Liver (tissue), 9 donors: ENCODE measurements around the gene ARHGAP27. TPM values are rescaled to one million over a fixed set of nuclear protein-coding genes. Genes with fewer than 3 reads are reported as not detected.
"Not testable (repeated sequence)": the region's sequence is repeated elsewhere in the genome, so short reads cannot be mapped to it uniquely, and the experiment has no call there.

Source experiments
- DNase-seq: peaks from one replicate; pipeline ENCODE4 v3.0.0-alpha.2; 2017; ENCODE audit warnings: low spot score
- H3K27ac ChIP-seq, 2 donors: one replicate each; pipeline ENCODE4 v1.7.0; 2013; ENCODE audit warnings: inconsistent platforms in 2 of 2, low read length in 2 of 2, control low read depth in 1 of 2, low read depth in 1 of 2, mild to moderate bottlenecking in 1 of 2
- H3K27me3 ChIP-seq, 4 donors: one replicate each; pipeline versions ENCODE4 v1.6.1 to v1.7.0; 2013; ENCODE audit warnings: low read length in 3 of 4, inconsistent platforms in 1 of 4, mild to moderate bottlenecking in 1 of 4, moderate library complexity in 1 of 4; ENCODE audit not compliant: control insufficient read depth in 4 of 4, insufficient read depth in 4 of 4
- H3K36me3 ChIP-seq, 4 donors: one replicate each; pipeline versions ENCODE4 v1.6.1 to v1.7.0; 2013; ENCODE audit warnings: low read length in 3 of 4, mild to moderate bottlenecking in 3 of 4, low read depth in 1 of 4, moderate library complexity in 1 of 4; ENCODE audit not compliant: control insufficient read depth in 4 of 4, insufficient read depth in 3 of 4
- H3K4me1 ChIP-seq, 4 donors: one replicate each; pipeline versions ENCODE4 v1.6.1 to v1.7.0; 2013; ENCODE audit warnings: low read length in 3 of 4, mild to moderate bottlenecking in 3 of 4, moderate library complexity in 1 of 4; ENCODE audit not compliant: control insufficient read depth in 4 of 4, insufficient read depth in 4 of 4
- H3K4me3 ChIP-seq, 3 donors: one replicate each; pipeline versions ENCODE4 v1.6.1 to v1.7.0; 2013; ENCODE audit warnings: low read length in 3 of 3, control low read depth in 1 of 3, low read depth in 1 of 3, mild to moderate bottlenecking in 1 of 3
- H3K9ac ChIP-seq, 2 donors: one replicate each; pipeline ENCODE4 v1.7.0; 2013; ENCODE audit warnings: low read length in 2 of 2, mild to moderate bottlenecking in 2 of 2, moderate library complexity in 2 of 2, control low read depth in 1 of 2, low read depth in 1 of 2
- H3K9me3 ChIP-seq, 4 donors: one replicate each; pipeline versions ENCODE4 v1.6.1 to v1.7.0; 2013; ENCODE audit warnings: low read length in 3 of 4; ENCODE audit not compliant: control insufficient read depth in 4 of 4
- EGR1 ChIP-seq, 2 donors: IDR thresholded peaks; 2 replicates each; pipeline ENCODE4 v1.6.1; 2016 to 2018; ENCODE audit warnings: antibody characterized with exemption in 2 of 2, low read depth in 2 of 2
- FOXA2 ChIP-seq: IDR thresholded peaks from 2 replicates; pipeline ENCODE4 v1.6.1; 2016; ENCODE audit warnings: antibody characterized with exemption
- GABPA ChIP-seq, 2 donors: IDR thresholded peaks in 1 of 2; conservative IDR thresholded peaks in 1 of 2; 2 replicates each; pipeline ENCODE4 v1.6.1; 2016; ENCODE audit warnings: antibody characterized with exemption in 2 of 2, mild to moderate bottlenecking in 1 of 2, moderate library complexity in 1 of 2
- HNF4G ChIP-seq: IDR thresholded peaks from 2 replicates; pipeline ENCODE4 v1.6.1; 2016; ENCODE audit warnings: antibody characterized with exemption
- RAD21 ChIP-seq, 2 donors: IDR thresholded peaks; 2 replicates each; pipeline ENCODE4 v1.6.1; 2016; ENCODE audit warnings: antibody characterized with exemption in 2 of 2, mild to moderate bottlenecking in 2 of 2
- RXRA ChIP-seq, 2 donors: IDR thresholded peaks; 2 replicates each; pipeline ENCODE4 v1.6.1; 2017 to 2018; ENCODE audit warnings: antibody characterized with exemption in 2 of 2, mild to moderate bottlenecking in 1 of 2
- TAF1 ChIP-seq: conservative IDR thresholded peaks from 2 replicates; pipeline ENCODE4 v1.6.1; 2016; ENCODE audit warnings: antibody characterized with exemption, mild to moderate bottlenecking
- YY1 ChIP-seq: IDR thresholded peaks from 2 replicates; pipeline ENCODE4 v1.6.1; 2016; ENCODE audit warnings: antibody characterized with exemption, mild to moderate bottlenecking
- WGBS: extraction: QIAGEN DNeasy Blood & Tissue Kit; methylation state at CpG from one replicate; pipeline ENCODE4 v1.1.7; 2013; 5-methylcytosine and 5-hydroxymethylcytosine counted together
- polyA plus RNA-seq, 2 donors: library from polyadenylated mRNA; stranded (reverse) in 1 of 2; unstranded in 1 of 2; fragments of 200-250 nt in 1 of 2; fragments of >200 nt in 1 of 2; fragmentation: Nextera tagmentation in 1 of 2; extraction: Ambion mirVana in 1 of 2; gene quantifications; one replicate each; pipeline versions ENCODE4 v1.2.1 to v1.2.3, GENCODE V29; 2013 to 2015
- total RNA-seq, 2 donors: library from RNA; depleted of rRNA; stranded (reverse); fragments of >200 nt; gene quantifications; one replicate each; pipeline ENCODE4 v1.2.3, GENCODE V29; 2014
- TF ChIP-seq, protein P1 (sequence below): IDR thresholded peaks from 2 replicates; pipeline ENCODE4 v1.6.1; 2016; ENCODE audit warnings: antibody characterized with exemption, mild to moderate bottlenecking
- donor health status: healthy.
- donor health status: healthy.
- donor health status: healthy.
- donor health status: healthy.
- donor health status: healthy.

Gene ARHGAP27
- 10 to 100 TPM; 10.6 to 10.9 TPM for total RNA-seq
- polyA plus RNA-seq = 1 to 10 TPM; 1.8 to 4.9 TPM

- WGBS = 8% methylated on average over 66 of the region's 66 CpGs
- no peak within 1 kb of the TSS for H3K9ac ChIP-seq
- peaks cover 0 to 2% (median 0%) of the 10 kb centered on the region in 4 donors for H3K27me3 ChIP-seq
- TF ChIP-seq YY1 = no peak
- TF ChIP-seq GABPA (IDR thresholded peaks at IDR 0.05 in 1 of 2, conservative IDR thresholded peaks at IDR 0.05 in 1 of 2) = no peak
- no peak for TF ChIP-seq RAD21 (IDR thresholded peaks at IDR 0.05)
- no peak for TF ChIP-seq RXRA (IDR thresholded peaks at IDR 0.05)
- no peak for TF ChIP-seq EGR1 (IDR thresholded peaks at IDR 0.05; ENCODE audit: low read depth in 2 of 2)
- TF ChIP-seq FOXA2 = no peak
- TF ChIP-seq TAF1 = no peak
- TF ChIP-seq, protein P1, sequence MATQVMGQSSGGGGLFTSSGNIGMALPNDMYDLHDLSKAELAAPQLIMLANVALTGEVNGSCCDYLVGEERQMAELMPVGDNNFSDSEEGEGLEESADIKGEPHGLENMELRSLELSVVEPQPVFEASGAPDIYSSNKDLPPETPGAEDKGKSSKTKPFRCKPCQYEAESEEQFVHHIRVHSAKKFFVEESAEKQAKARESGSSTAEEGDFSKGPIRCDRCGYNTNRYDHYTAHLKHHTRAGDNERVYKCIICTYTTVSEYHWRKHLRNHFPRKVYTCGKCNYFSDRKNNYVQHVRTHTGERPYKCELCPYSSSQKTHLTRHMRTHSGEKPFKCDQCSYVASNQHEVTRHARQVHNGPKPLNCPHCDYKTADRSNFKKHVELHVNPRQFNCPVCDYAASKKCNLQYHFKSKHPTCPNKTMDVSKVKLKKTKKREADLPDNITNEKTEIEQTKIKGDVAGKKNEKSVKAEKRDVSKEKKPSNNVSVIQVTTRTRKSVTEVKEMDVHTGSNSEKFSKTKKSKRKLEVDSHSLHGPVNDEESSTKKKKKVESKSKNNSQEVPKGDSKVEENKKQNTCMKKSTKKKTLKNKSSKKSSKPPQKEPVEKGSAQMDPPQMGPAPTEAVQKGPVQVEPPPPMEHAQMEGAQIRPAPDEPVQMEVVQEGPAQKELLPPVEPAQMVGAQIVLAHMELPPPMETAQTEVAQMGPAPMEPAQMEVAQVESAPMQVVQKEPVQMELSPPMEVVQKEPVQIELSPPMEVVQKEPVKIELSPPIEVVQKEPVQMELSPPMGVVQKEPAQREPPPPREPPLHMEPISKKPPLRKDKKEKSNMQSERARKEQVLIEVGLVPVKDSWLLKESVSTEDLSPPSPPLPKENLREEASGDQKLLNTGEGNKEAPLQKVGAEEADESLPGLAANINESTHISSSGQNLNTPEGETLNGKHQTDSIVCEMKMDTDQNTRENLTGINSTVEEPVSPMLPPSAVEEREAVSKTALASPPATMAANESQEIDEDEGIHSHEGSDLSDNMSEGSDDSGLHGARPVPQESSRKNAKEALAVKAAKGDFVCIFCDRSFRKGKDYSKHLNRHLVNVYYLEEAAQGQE = no peak
- no peak for TF ChIP-seq HNF4G
- H3K9me3 ChIP-seq = no peaks in the 10 kb centered on the region
- peaks cover 0 to 11% (median 4%) of the 10 kb centered on the region in 4 donors for H3K36me3 ChIP-seq
- H3K27ac ChIP-seq = peak within 1 kb of the TSS; percentile 13 to 56
- H3K4me3 ChIP-seq = peak within 1 kb of the TSS; percentile 13 to 56 (median 49)
- no peak for DNase-seq
- peaks cover 18 to 40% (median 25%) of the 10 kb centered on the region in 4 donors for H3K4me1 ChIP-seq
Measured at GRCh38 chr17:45432405-45433158, at the start of gene ARHGAP27. Gene ARHGAP27 (minus strand): TSS chr17:45432870. CDS start chr17:45430279, 2,591 bp downstream.

- no CpG with 5 or more reads among the region's 4 CpGs for WGBS
- H3K27ac ChIP-seq, DNase-seq, H3K4me3 ChIP-seq, H3K36me3 ChIP-seq, H3K27me3 ChIP-seq, H3K9ac ChIP-seq, H3K4me1 ChIP-seq, H3K9me3 ChIP-seq: not testable (repeated sequence)
Measured at GRCh38 chr17:45482317-45482716, 49.6 kb upstream of the ARHGAP27 start.

DNA sequence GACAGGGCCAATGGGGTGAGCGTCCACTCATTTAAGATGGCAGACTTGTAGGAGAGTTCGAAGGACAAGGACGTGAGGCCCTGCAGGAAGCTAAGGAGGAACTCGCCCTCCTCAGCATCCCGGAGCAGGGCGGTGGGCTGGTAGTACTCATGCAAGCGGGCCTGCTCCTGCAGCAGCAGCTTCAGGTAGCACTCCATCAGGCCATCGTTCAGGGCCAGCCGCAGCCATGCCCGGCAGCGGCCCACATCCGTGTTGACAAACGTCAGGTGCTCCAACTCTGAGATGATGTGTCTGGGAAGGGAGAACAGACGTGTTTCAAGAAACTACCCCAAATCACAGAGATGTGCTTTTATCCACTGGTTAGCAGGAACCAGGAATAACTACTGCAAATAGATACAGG lies 42.8 kb upstream of the ARHGAP27 start:
- 97% methylated on average over 14 of the region's 14 CpGs for WGBS
- not testable (repeated sequence) for DNase-seq, H3K4me1 ChIP-seq, H3K27me3 ChIP-seq, H3K27ac ChIP-seq, H3K9ac ChIP-seq, H3K9me3 ChIP-seq, H3K4me3 ChIP-seq
- H3K36me3 ChIP-seq = peaks cover 1 to 18% (median 8%) of the 10 kb centered on the region in 4 donors

- H3K9me3 ChIP-seq, H3K4me1 ChIP-seq, H3K27ac ChIP-seq, H3K4me3 ChIP-seq, H3K27me3 ChIP-seq, DNase-seq, H3K9ac ChIP-seq: not testable (repeated sequence)
- peaks cover 0 to 13% (median 6%) of the 10 kb centered on the region in 4 donors for H3K36me3 ChIP-seq
- 75% methylated on average over 3 of the region's 3 CpGs for WGBS
Measured at GRCh38 chr17:45472249-45472648, 39.6 kb upstream of the ARHGAP27 start.

DNA sequence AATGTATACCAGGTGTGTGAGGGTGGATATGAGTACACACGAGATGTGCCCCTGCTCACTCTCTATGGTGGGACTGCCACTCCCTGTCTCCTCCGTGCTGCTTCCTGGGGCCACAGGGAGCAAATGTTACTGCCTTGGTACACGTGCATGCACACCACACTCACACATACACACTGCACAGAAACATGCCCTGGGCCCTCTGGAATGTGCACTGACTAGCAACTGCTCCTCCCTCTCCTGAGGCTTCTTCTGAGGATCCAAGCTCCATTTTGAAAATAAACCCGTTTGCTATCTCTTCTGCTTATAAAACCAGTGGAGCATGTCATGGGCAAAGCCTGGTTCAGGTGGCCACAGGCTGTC lies 36.5 kb upstream of the ARHGAP27 start:
- H3K36me3 ChIP-seq, H3K4me3 ChIP-seq, H3K27ac ChIP-seq, H3K27me3 ChIP-seq, H3K9me3 ChIP-seq, H3K9ac ChIP-seq, H3K4me1 ChIP-seq, DNase-seq: not testable (repeated sequence)
- 73% methylated on average over 4 of the region's 4 CpGs for WGBS

DNA sequence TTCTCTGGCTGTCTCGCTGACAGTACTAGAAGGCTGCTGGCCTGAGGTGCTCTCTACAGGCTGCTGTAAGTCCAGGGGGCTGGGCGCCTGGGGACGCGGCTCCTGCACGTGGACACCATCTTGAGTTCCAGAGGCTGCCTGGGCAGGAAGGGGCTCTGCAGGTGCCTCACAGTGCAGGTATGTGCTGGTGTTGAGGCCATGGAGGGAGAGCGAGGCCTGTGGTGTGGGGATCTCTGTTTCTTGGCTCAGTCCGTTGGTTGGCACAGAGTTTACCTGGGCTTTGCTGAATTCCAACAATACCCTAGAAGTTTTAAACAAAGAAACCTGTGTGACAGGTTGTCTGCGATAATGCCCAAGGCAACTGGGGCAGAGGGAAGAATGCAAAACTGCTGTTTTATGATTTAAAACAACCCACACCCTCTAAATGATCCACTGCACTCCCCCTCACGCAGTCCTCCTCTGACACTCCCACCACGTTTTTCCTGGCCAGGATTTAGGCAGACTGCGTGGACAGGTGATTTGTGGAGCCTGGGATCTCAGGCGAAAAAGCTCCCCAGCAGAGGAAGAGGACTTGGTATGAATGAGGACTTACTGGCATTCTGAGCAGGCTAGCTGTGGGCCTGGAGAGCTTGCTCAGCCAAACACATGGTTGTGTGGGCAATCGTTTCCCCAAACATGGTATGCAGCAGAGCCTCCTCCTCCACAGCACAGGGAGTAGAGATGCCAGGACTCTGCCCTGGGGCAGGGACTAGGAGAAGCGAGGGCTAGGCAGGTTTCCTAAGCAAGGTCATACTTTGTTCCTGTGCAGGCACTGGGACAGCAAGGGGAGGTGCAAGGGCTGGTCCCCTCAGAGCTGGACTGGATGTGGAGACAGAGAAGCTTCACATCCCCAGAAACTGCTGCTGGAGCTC lies 35.9 kb upstream of the ARHGAP27 start:
- not testable (repeated sequence) for H3K4me3 ChIP-seq, DNase-seq, H3K4me1 ChIP-seq, H3K27ac ChIP-seq, H3K9ac ChIP-seq, H3K36me3 ChIP-seq, H3K27me3 ChIP-seq, H3K9me3 ChIP-seq
- 90% methylated on average over 14 of the region's 14 CpGs for WGBS
